ENCODE results near the gene KHDC1.
"Not testable (repeated sequence)": the region's sequence is repeated elsewhere in the genome, so short reads cannot be mapped to it uniquely, and the experiment has no call there.

GRCh38 chr6:73254323-73254722 lies 8.7 kb downstream of the KHDC1 start:
- TF ChIP-seq, protein P1, sequence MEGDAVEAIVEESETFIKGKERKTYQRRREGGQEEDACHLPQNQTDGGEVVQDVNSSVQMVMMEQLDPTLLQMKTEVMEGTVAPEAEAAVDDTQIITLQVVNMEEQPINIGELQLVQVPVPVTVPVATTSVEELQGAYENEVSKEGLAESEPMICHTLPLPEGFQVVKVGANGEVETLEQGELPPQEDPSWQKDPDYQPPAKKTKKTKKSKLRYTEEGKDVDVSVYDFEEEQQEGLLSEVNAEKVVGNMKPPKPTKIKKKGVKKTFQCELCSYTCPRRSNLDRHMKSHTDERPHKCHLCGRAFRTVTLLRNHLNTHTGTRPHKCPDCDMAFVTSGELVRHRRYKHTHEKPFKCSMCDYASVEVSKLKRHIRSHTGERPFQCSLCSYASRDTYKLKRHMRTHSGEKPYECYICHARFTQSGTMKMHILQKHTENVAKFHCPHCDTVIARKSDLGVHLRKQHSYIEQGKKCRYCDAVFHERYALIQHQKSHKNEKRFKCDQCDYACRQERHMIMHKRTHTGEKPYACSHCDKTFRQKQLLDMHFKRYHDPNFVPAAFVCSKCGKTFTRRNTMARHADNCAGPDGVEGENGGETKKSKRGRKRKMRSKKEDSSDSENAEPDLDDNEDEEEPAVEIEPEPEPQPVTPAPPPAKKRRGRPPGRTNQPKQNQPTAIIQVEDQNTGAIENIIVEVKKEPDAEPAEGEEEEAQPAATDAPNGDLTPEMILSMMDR (IDR thresholded peaks at IDR 0.05): not testable (repeated sequence)
- not testable (repeated sequence) for TF ChIP-seq POLR2A (IDR thresholded peaks at IDR 0.05)

Data from adrenal gland (tissue), 5 donors.